GM08714 (cell line): ENCODE data around the gene TNPO2.
A peak's percentile ranks its signal among the peaks of the same experiment; 100 is the strongest.

ENCODE experiments used
- H3K4me3 ChIP-seq: fragments of 200-500 bp; sonication (Bioruptor generic); 2 replicates; pipeline ENCODE4 v1.5.1; 2014; ENCODE audit warnings: mild to moderate bottlenecking, low read length, inconsistent platforms
- ZNF274 ChIP-seq: IDR thresholded peaks from 2 replicates; pipeline ENCODE4 v1.6.1; 2012; ENCODE audit warnings: mild to moderate bottlenecking, low read depth, low read length

TNPO2 gene

GRCh38 chr19:12723641-12724426, at the start of gene TNPO2:
TSS of gene TNPO2 (minus strand) at chr19:12723932. CDS start at chr19:12720977, 2,955 bp downstream.
- H3K4me3 ChIP-seq: peak within 1 kb of the TSS; percentile 86
- TF ChIP-seq ZNF274: no peak

DNA sequence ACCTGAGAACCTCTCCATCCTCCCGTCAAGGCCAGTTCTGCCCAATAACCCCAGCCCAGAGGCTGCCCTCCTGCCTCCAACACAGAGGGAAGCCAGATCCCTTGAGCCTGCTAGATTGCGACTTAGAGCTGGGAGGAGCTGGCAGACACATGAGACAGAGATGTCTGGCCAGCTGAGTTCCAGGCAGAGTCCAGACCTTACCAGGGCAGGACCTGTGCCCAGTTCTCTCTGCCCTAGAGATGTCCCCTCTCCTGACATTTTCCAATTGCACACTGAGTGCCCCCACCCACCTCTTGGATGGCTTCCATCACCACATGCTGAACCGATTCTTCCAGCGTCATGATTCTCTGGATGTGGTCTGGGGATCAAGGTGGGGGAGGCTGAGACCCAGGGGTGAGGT, 48.6 kb upstream of the TNPO2 start:
- no peak overlapping the region for H3K4me3 ChIP-seq
- no peak for TF ChIP-seq ZNF274

GRCh38 chr19:12770922-12771321, 47.2 kb upstream of the TNPO2 start:
- H3K4me3 ChIP-seq: no peak overlapping the region
- TF ChIP-seq ZNF274: no peak

GRCh38 chr19:12769689-12770088, 46.0 kb upstream of the TNPO2 start:
- no peak for TF ChIP-seq ZNF274
- H3K4me3 ChIP-seq: no peak overlapping the region

DNA sequence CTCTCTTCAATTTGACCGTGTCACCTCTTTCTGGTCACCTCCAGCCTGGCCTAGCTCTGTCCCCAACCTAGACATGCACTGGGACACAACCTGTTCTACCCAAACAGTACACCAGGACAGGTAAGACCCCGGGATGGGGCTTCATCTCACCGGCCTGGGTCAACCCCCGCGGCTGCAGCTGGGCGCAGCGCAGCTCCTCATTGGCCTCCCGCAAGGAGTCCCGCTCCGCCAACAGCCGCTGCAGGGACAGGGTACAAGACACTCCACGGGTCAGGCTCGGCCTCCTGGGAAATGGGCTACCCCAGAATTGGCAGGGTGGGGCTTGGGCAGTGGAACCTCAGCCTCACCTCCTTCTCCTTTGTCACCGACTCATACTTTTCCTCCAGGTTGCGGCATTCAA, 43.9 kb upstream of the TNPO2 start:
- no peak overlapping the region for H3K4me3 ChIP-seq
- TF ChIP-seq ZNF274: no peak

GRCh38 chr19:12767150-12767549, 43.4 kb upstream of the TNPO2 start:
- no peak for TF ChIP-seq ZNF274
- H3K4me3 ChIP-seq: no peak overlapping the region

DNA sequence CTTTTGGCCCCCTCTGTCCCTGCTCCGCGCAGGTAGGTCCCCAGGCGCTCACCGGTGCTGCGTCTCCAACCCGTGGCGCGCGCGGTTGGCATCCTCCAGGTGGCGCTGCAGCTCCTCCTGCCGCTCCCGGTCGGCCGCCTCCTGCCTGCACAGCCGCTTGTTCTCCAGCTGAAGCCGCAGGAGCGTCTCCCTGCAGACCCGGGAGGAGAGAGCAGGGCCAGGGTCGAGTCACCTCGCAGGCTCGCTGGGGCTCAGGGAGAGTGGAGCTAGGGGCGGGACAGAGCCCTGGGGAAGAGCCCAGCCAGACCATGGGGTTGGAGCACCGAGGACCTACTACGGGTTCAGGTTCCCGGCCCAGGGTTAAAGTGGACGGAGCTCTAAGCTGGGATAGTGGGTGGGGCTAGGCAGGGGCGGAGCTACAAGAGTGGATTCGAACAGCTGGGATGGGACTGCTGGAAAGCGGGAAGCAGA, 42.4 kb upstream of the TNPO2 start:
- no peak overlapping the region for H3K4me3 ChIP-seq
- no peak for TF ChIP-seq ZNF274

GRCh38 chr19:12764698-12765097, 41.0 kb upstream of the TNPO2 start:
- no peak overlapping the region for H3K4me3 ChIP-seq
- TF ChIP-seq ZNF274: no peak

- no peak for TF ChIP-seq ZNF274
- no peak overlapping the region for H3K4me3 ChIP-seq
These were observed 39.4 kb upstream of the TNPO2 start for GRCh38 chr19:12763100-12763499.

DNA sequence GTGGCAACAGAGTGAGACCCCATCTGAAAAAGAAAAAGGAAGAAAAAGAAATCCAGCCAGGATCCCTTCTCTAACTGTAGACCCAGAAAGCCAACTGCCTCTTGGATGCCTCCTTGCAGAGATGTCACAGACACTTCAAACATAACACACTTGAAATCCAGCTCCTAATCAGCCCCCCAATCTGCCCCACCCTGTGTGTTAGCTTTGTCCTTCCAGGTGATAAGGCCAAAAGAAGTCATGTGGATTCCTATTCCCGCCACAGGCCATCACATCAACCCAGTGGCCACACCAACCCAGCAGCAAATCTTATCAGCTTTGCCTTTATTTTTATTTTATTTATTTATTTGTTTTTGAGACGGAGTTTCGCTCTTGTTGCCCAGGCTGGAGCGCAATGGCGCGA, 36.0 kb upstream of the TNPO2 start:
- no peak overlapping the region for H3K4me3 ChIP-seq
- TF ChIP-seq ZNF274: no peak

GRCh38 chr19:12757544-12758274, 34.0 kb upstream of the TNPO2 start:
- no peak overlapping the region; the same call in 1 of the 2 replicates for H3K4me3 ChIP-seq

DNA sequence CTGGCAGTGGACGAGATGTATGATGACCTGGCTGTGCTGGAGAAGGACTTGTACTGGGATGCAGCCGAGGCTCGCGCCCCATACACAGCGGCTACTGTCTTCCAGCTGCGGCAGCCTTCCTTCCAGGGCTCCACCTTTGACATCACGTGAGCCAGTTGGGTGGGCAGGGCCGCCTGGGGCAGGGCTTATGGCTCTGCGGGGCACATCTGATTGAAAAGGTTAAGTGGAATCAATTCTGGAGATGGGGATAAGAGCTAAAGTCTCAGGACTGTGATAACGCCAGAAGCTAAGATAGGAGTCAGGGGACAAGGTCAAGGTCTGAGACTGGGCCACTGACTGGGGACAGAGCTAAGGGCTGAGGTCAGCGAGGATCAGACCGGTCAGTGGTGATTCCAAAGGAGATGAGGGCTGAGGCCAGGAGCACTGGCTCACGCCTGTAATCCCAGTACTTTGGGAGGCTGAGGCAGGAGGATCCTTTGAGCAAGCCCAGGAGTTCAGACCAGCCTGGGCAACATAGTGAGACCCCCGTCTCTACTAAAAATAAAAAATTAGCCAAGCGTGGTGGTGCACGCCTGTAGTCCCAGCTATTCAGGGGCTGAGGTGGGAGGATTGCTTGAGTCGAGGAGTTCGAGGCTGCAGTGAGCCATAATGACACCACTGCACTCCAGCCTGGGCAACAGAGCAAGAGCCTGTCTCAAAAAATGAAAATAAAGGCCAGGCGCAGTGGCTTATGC, 32.6 kb upstream of the TNPO2 start:
- H3K4me3 ChIP-seq: no peak overlapping the region
- TF ChIP-seq ZNF274: no peak

More at GRCh38 chr19:12757544-12758274, 34.0 kb upstream of the TNPO2 start:
- no peak for TF ChIP-seq ZNF274

DNA sequence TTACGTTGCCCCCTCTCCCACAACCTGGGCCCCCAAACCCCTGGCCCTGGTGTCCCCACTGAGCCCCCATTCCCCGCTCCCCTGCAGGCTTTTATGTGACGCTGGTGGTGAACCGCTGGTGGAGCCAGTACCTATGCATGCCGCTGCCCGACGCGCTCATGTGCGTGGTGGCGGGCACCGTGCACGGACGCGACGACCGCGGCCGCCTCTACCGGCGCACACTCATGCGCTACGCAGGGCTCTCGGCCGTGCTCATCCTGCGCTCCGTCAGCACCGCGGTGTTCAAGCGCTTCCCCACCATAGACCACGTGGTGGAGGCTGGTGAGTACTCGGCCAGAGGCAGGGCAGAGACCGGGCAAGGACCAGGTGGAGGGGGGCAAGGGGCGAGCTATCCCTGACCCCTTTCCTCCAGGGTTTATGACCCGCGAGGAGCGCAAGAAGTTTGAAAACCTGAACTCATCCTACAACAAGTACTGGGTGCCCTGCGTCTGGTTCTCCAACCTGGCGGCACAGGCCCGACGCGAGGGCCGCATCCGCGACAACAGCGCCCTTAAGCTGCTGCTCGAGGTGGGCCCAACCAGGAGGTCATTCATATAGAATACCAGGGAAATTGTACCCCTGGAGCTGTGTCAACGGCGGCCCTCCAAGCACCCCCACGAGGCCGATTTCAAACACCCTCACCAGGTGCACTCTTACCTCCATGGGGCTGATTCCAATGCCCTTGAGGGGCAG, 30.9 kb upstream of the TNPO2 start:
- no peak overlapping the region for H3K4me3 ChIP-seq
- TF ChIP-seq ZNF274: no peak
